Endothelial cell of umbilical vein (primary cell): ENCODE measurements around the gene ABTB2. TPM values are rescaled to one million over a fixed set of nuclear protein-coding genes. Genes with fewer than 3 reads are reported as not detected.

ENCODE experiments used
- BruUV-seq: library from RNA; stranded (reverse); fragments of 400-500 nt; replicated peaks from 2 replicates; lab custom pipeline; 2021; lab: Mats Ljungman, UMichigan
- CTCF ChIA-PET: fragments of 300-600, 350-600 bp; sonication (Branson Sonifier 250); formaldehyde crosslinking; loops from one replicate; lab custom pipeline; 2021; ENCODE audit warnings: antibody characterized with exemption, inconsistent platforms; lab: Charles Lee
- POLR2A ChIA-PET: fragments of 300-600, 350-600 bp; sonication (Branson Sonifier 250); formaldehyde crosslinking; loops from one replicate; lab custom pipeline; 2021; ENCODE audit warnings: antibody characterized with exemption, inconsistent platforms; lab: Charles Lee
- DNase-seq: peaks from one replicate; pipeline ENCODE4 v3.0.0-alpha.2; 2011; ENCODE audit warnings: low read depth, low spot score
- FAIRE-seq: peaks from 2 replicates; lab custom pipeline; 2011; peaks lifted over from hg19 to GRCh38; lab: Jason Lieb, UNC
- H2AFZ ChIP-seq: 2 replicates; pipeline ENCODE4 v1.6.0; 2012; ENCODE audit warnings: low read depth, low read length, control low read depth, inconsistent platforms
- H3K27ac ChIP-seq: 2 replicates; pipeline ENCODE4 v1.5.1; 2011; ENCODE audit warnings: low read depth, mild to moderate bottlenecking, control low read depth, low read length, moderate library complexity; ENCODE audit not compliant: insufficient read depth
- H3K27me3 ChIP-seq, 2 experiments: 2 replicates each; pipeline versions ENCODE4 v1.6.0 to v1.6.1; 2011; ENCODE audit warnings: low read length in 2 of 2, mixed read lengths in 1 of 2; ENCODE audit not compliant: control insufficient read depth in 2 of 2, insufficient read depth in 2 of 2
- H3K36me3 ChIP-seq, 2 experiments: 2 replicates in 1 of 2; 3 replicates in 1 of 2; pipeline ENCODE4 v1.5.1; 2011; ENCODE audit warnings: low read length in 2 of 2, mild to moderate bottlenecking in 1 of 2, moderate library complexity in 1 of 2; ENCODE audit not compliant: control insufficient read depth in 2 of 2, insufficient read depth in 2 of 2; ENCODE audit errors: extremely low read depth in 1 of 2
- H3K4me1 ChIP-seq: 3 replicates; pipeline ENCODE4 v1.5.1; 2011; ENCODE audit warnings: mild to moderate bottlenecking, low read length; ENCODE audit not compliant: control insufficient read depth, insufficient read depth; ENCODE audit errors: extremely low read depth
- H3K4me2 ChIP-seq: 2 replicates; pipeline ENCODE4 v1.6.1; 2011; ENCODE audit warnings: low read length, control low read depth, mixed read lengths; ENCODE audit not compliant: insufficient read depth
- H3K4me3 ChIP-seq, 3 experiments: fragments of 200-600 bp in 1 of 3; sonication (generic), shearing (Covaris generic) in 1 of 3; replicated peaks in 1 of 3; 2 replicates each; pipeline ENCODE4 v1.5.1; 2011 to 2016; ENCODE audit warnings: control low read depth in 3 of 3, low read length in 3 of 3, mild to moderate bottlenecking in 2 of 3, inconsistent platforms in 1 of 3, low read depth in 1 of 3, moderate library complexity in 1 of 3; ENCODE audit not compliant: insufficient read depth in 1 of 3
- H3K79me2 ChIP-seq: 2 replicates; pipeline ENCODE4 v1.6.0; 2012; ENCODE audit warnings: low read length, inconsistent platforms; ENCODE audit not compliant: control insufficient read depth, insufficient read depth
- H3K9ac ChIP-seq: replicated peaks from 2 replicates; pipeline ENCODE3; 2011; ENCODE audit warnings: low read length, control low read depth; ENCODE audit not compliant: insufficient read depth; ENCODE audit errors: extremely low read depth
- H3K9me1 ChIP-seq: replicated peaks from 3 replicates; pipeline ENCODE4 v1.6.0; 2011; ENCODE audit warnings: mild to moderate bottlenecking, low read length; ENCODE audit not compliant: control insufficient read depth, insufficient read depth; ENCODE audit errors: extremely low read depth
- H3K9me3 ChIP-seq: replicated peaks from 2 replicates; pipeline ENCODE4 v1.5.1; 2012; ENCODE audit warnings: low read length, inconsistent platforms; ENCODE audit not compliant: control insufficient read depth, insufficient read depth
- H4K20me1 ChIP-seq: replicated peaks from 2 replicates; pipeline ENCODE3; 2011; ENCODE audit warnings: mild to moderate bottlenecking, low read length; ENCODE audit not compliant: control insufficient read depth, insufficient read depth; ENCODE audit errors: extremely low read depth
- EZH2 ChIP-seq: IDR thresholded peaks from 2 replicates; pipeline ENCODE4 v1.6.1; 2012; ENCODE audit warnings: borderline replicate concordance, low read depth, mild to moderate bottlenecking, moderate library complexity, low read length, inconsistent platforms; ENCODE audit not compliant: severe bottlenecking
- FOS ChIP-seq: IDR thresholded peaks from 2 replicates; pipeline ENCODE4 v1.6.1; 2011; ENCODE audit warnings: mild to moderate bottlenecking, low read length, moderate library complexity, borderline replicate concordance; ENCODE audit not compliant: insufficient read depth
- GATA2 ChIP-seq: IDR thresholded peaks from 2 replicates; pipeline ENCODE4 v1.7.0; 2011; ENCODE audit warnings: low read depth, mild to moderate bottlenecking, moderate library complexity, mixed read lengths, low read length; ENCODE audit not compliant: insufficient read length, insufficient read depth
- JUN ChIP-seq: IDR thresholded peaks from 2 replicates; pipeline ENCODE4 v1.6.1; 2011; ENCODE audit warnings: borderline replicate concordance, low read depth; ENCODE audit not compliant: insufficient read length, insufficient read depth
- MYC ChIP-seq: IDR thresholded peaks from one replicate; pipeline ENCODE4 v1.6.1; 2011; ENCODE audit warnings: mild to moderate bottlenecking, low read depth, low read length
- POLR2A ChIP-seq: IDR thresholded peaks from 2 replicates; pipeline ENCODE4 v1.6.1; 2012; ENCODE audit warnings: low read depth, mild to moderate bottlenecking, control low read depth, low read length
- POLR2AphosphoS5 ChIP-seq: IDR thresholded peaks from 2 replicates; pipeline ENCODE4 v1.6.1; 2012; ENCODE audit warnings: low read depth, mild to moderate bottlenecking, control low read depth, low read length, moderate library complexity; ENCODE audit not compliant: insufficient read depth
- dilution Hi-C: fragments of 300-500 bp; cut with MboI; formaldehyde crosslinking; loops from one replicate; pipeline ENCODE4 v1.15.0; 2019; ENCODE audit warnings: low sequenced_read_pairs; ENCODE audit not compliant: extremely low pct_ligation_motif_present
- intact Hi-C: fragments of 100-400 bp; cut with micrococcal nuclease; formaldehyde crosslinking; loops from one replicate; pipeline ENCODE4 v1.10.0; 2022
- polyA plus RNA-seq, 4 experiments: library from polyadenylated mRNA; depleted of rRNA in 3 of 4; stranded (reverse) in 3 of 4; unstranded in 1 of 4; fragments of >200 nt; gene quantifications; 2 replicates each; pipeline versions ENCODE4 v1.2.1 to v1.2.3, GENCODE V29; 2011 to 2012; ENCODE audit warnings: missing spikeins in 1 of 4
- total RNA-seq: library from RNA; stranded (reverse); gene quantifications from 2 replicates; pipeline ENCODE4 v1.2.3, GENCODE V29; 2021
- TF ChIP-seq, protein P1 (sequence below), 2 donors: IDR thresholded peaks; 1 replicate in 1 of 2; 2 replicates in 1 of 2; pipeline ENCODE4 v1.5.1; 2011; ENCODE audit warnings: low read length in 2 of 2, mild to moderate bottlenecking in 2 of 2, moderate library complexity in 2 of 2, control low read depth in 1 of 2, inconsistent platforms in 1 of 2, low read depth in 1 of 2; ENCODE audit not compliant: insufficient read depth in 1 of 2; ENCODE audit errors: extremely low read depth in 1 of 2
- TF ChIP-seq, protein P2 (sequence below): IDR thresholded peaks from 2 replicates; pipeline ENCODE4 v1.6.1; 2011; ENCODE audit not compliant: insufficient read depth, insufficient read length

Gene ABTB2
- total and polyA plus RNA-seq, 2 donors (not counting 3 experiments of a cell fraction or from before 2014, with no cell fraction given) = 0.11 to 0.14 TPM

DNA sequence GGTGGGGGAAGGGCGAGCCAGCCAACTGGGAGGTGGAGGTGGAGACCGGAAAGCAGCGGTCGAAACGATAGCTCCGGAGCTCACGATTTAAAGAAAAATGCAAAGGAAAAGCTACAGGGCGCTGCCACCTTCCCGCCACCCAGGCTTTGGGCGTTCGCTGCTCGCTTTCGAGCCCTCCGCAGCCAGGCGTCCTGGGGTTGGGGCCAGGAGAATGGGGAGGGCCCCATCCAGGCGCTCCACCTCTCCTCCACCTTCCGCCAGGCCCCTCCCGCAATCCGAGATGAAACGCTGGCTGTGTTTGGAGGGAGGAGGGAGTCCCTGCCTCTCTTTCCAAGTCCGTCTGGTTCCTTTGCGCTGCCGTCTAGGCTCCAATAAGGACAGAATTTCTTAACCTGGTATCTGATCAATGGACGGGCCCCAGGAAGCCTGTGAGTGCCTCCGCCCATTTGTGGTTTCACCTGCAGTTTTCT, 483 bp upstream of the ABTB2 start:
- POLR2A ChIA-PET = interaction anchor here (0.6 to 1.5 kb wide), 3 partner anchors 11 to 549 kb away, joined by 3 to 6 read pairs (median 3); no protein-coding TSS in a partner anchor
- intact Hi-C loops (loop anchor here (2.0 to 5.0 kb wide), 4 partner anchors 81 to 306 kb away; partner anchors contain the start of genes CAPRIN1, CAT and NAT10), dilution Hi-C loops (no loop called here)
- no TSS peak for BruUV-seq
- Histone ChIP-seq H3K79me2 (no peaks in the 10 kb centered on the region), H3K4me1 (peaks cover 14% of the 10 kb centered on the region), H3K4me3 (peak overlapping the region in 2 of 3 experiments; percentile 23 to 26), H3K36me3 (no peaks in the 10 kb centered on the region), H3K27me3 (peaks cover 24 to 39% of the 10 kb centered on the region in 2 experiments), H3K9me3 (no peaks in the 10 kb centered on the region), H3K4me2 (peak overlapping the region; percentile 26), H3K9me1 (no peaks in the 10 kb centered on the region), H2AFZ (peak overlapping the region; percentile 84), H3K27ac (no peak overlapping the region), H4K20me1 (no peaks in the 10 kb centered on the region), H3K9ac (no peak overlapping the region)
- CTCF ChIA-PET = interaction anchor here (1.0 to 5.1 kb wide), 11 partner anchors 8 to 553 kb away, joined by 3 to 97 read pairs (median 4); no protein-coding TSS in a partner anchor
- TF ChIP-seq POLR2AphosphoS5 = no peak
- no peak for TF ChIP-seq POLR2A
- TF ChIP-seq, protein P1, sequence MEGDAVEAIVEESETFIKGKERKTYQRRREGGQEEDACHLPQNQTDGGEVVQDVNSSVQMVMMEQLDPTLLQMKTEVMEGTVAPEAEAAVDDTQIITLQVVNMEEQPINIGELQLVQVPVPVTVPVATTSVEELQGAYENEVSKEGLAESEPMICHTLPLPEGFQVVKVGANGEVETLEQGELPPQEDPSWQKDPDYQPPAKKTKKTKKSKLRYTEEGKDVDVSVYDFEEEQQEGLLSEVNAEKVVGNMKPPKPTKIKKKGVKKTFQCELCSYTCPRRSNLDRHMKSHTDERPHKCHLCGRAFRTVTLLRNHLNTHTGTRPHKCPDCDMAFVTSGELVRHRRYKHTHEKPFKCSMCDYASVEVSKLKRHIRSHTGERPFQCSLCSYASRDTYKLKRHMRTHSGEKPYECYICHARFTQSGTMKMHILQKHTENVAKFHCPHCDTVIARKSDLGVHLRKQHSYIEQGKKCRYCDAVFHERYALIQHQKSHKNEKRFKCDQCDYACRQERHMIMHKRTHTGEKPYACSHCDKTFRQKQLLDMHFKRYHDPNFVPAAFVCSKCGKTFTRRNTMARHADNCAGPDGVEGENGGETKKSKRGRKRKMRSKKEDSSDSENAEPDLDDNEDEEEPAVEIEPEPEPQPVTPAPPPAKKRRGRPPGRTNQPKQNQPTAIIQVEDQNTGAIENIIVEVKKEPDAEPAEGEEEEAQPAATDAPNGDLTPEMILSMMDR (IDR thresholded peaks at IDR 0.05; ENCODE audit: extremely low read depth in 1 of 2, insufficient read depth in 1 of 2, low read depth in 1 of 2, low read length in 2 of 2) = no peak
- TF ChIP-seq EZH2 = no peak
- no peak for TF ChIP-seq JUN
- TF ChIP-seq FOS = no peak
- TF ChIP-seq, protein P2, sequence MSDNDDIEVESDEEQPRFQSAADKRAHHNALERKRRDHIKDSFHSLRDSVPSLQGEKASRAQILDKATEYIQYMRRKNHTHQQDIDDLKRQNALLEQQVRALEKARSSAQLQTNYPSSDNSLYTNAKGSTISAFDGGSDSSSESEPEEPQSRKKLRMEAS = no peak
- TF ChIP-seq GATA2 = no peak
- no peak for TF ChIP-seq MYC
- DNase-seq (peak; percentile 49), FAIRE-seq (peak; percentile 43)
